A673 (cell line): Measurements from ENCODE around the gene RAB3IL1. TPM values are rescaled to one million over a fixed set of nuclear protein-coding genes. Genes with fewer than 3 reads are reported as not detected.
A peak's percentile ranks its signal among the peaks of the same experiment; 100 is the strongest.
"Not testable (repeated sequence)": the region's sequence is repeated elsewhere in the genome, so short reads cannot be mapped to it uniquely, and the experiment has no call there.

ENCODE experiments used
- BruUV-seq: library from RNA; stranded (reverse); fragments of 400-500 nt; replicated peaks from 2 replicates; lab custom pipeline; 2021; lab: Mats Ljungman, UMichigan
- CTCF ChIA-PET: fragments of 300-600 bp; sonication (Branson Sonifier 250); formaldehyde crosslinking; loops from one replicate; lab custom pipeline; 2022; ENCODE audit warnings: antibody characterized with exemption; lab: Charles Lee
- POLR2A ChIA-PET: fragments of 300-600 bp; sonication (Branson Sonifier 250); formaldehyde crosslinking; loops from one replicate; lab custom pipeline; 2022; ENCODE audit warnings: antibody characterized with exemption; ENCODE audit not compliant: low non-redundant PET; lab: Charles Lee
- DNase-seq: peaks from one replicate; pipeline ENCODE4 v3.0.0-alpha.2; 2015; ENCODE audit warnings: low spot score
- H3K27ac ChIP-seq: fragments of 200-600 bp; sonication (generic); 2 replicates; pipeline ENCODE4 v1.5.1; 2016; ENCODE audit warnings: mixed run types, low read depth, mild to moderate bottlenecking, mixed read lengths, antibody characterized with exemption, low read length; ENCODE audit not compliant: poor library complexity, severe bottlenecking
- H3K27me3 ChIP-seq: fragments of 200-600 bp; sonication (generic); replicated peaks from 2 replicates; pipeline ENCODE4 v1.6.1; 2017; ENCODE audit warnings: mixed run types, low read depth, mild to moderate bottlenecking, mixed read lengths, antibody characterized with exemption, low read length; ENCODE audit not compliant: insufficient read depth, poor library complexity
- H3K36me3 ChIP-seq: fragments of 200-600 bp; sonication (generic); 2 replicates; pipeline ENCODE4 v1.6.1; 2016; ENCODE audit warnings: mixed run types, mild to moderate bottlenecking, mixed read lengths, antibody characterized with exemption, low read length; ENCODE audit not compliant: insufficient read depth, poor library complexity, severe bottlenecking
- H3K4me1 ChIP-seq: fragments of 200-600 bp; sonication (generic); 2 replicates; pipeline ENCODE4 v1.6.1; 2017; ENCODE audit warnings: mixed run types, mild to moderate bottlenecking, mixed read lengths, antibody characterized with exemption, low read length; ENCODE audit not compliant: insufficient read depth, poor library complexity, severe bottlenecking
- H3K4me3 ChIP-seq: fragments of 200-600 bp; sonication (generic); 2 replicates; pipeline ENCODE4 v1.5.1; 2016; ENCODE audit warnings: low read depth, mixed run types, mild to moderate bottlenecking, mixed read lengths, low read length; ENCODE audit not compliant: poor library complexity, severe bottlenecking
- H3K9me3 ChIP-seq: fragments of 200-600 bp; sonication (generic); 2 replicates; pipeline ENCODE4 v1.6.1; 2016; ENCODE audit warnings: mixed run types, low read depth, mild to moderate bottlenecking, mixed read lengths, antibody characterized with exemption, low read length; ENCODE audit not compliant: poor library complexity, severe bottlenecking
- EZH2 ChIP-seq: fragments of 200-600 bp; sonication (generic); IDR thresholded peaks from 2 replicates; pipeline ENCODE4 v1.6.1; 2017; ENCODE audit warnings: borderline replicate concordance, low read depth, mild to moderate bottlenecking, mixed read lengths, antibody characterized with exemption, low read length; ENCODE audit not compliant: poor library complexity, severe bottlenecking
- intact Hi-C: fragments of 100-400 bp; cut with micrococcal nuclease; formaldehyde crosslinking; loops from one replicate; pipeline ENCODE4 v1.10.0; 2022; ENCODE audit not compliant: unreplicated experiment
- total RNA-seq: library from RNA; stranded (reverse); gene quantifications from 2 replicates; pipeline ENCODE4 v1.2.3, GENCODE V29; 2021
- TF ChIP-seq, protein P1 (sequence below): fragments of 300-800, 200-600 bp; sonication (generic); conservative IDR thresholded peaks from 2 replicates; pipeline ENCODE4 v1.5.1; 2017; ENCODE audit warnings: low read depth, mild to moderate bottlenecking, antibody characterized with exemption, low read length, moderate library complexity, mixed read lengths

RAB3IL1 gene
- total RNA-seq, 1 experiment from 2014 or later = 21.9 TPM

DNA sequence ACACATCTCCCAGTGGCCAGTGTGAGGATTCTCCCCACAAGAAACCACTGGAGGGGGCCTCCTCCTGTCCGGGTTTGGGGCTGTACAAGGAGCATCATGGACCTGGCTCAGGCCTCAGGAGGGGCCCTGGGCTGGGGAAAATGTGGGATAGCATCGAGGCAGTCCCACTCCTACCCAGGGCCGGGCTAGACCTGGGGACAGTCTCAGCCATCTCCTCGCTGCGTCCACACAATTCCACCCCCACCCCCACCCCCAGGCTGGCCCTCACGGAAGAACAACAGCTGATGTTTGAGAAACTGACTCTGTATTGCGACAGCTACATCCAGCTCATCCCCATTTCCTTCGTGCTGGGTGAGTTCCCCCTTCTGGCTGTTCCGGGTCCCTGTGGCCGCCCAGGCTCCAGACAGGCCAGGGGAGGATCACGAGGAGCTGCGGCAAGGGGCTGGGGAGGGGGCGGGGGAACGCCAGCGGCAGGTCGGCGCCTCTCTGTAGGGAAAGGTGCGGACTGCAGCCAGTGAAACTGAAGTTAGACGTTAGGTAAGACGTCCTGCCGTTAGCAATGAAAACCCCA is 37.6 kb upstream of the RAB3IL1 start:
- no peaks in the 10 kb centered on the region for H3K27me3 ChIP-seq
- DNase-seq = peak; percentile 45
- intact Hi-C loops = no loop called here
- no TSS peak for BruUV-seq
- H3K4me3 ChIP-seq = peak overlapping the region; percentile 27
- CTCF ChIA-PET = interaction anchor here (1.4 kb wide), 1 partner anchor 56 kb away, joined by 5 read pairs; no protein-coding TSS in a partner anchor
- TF ChIP-seq, protein P1, sequence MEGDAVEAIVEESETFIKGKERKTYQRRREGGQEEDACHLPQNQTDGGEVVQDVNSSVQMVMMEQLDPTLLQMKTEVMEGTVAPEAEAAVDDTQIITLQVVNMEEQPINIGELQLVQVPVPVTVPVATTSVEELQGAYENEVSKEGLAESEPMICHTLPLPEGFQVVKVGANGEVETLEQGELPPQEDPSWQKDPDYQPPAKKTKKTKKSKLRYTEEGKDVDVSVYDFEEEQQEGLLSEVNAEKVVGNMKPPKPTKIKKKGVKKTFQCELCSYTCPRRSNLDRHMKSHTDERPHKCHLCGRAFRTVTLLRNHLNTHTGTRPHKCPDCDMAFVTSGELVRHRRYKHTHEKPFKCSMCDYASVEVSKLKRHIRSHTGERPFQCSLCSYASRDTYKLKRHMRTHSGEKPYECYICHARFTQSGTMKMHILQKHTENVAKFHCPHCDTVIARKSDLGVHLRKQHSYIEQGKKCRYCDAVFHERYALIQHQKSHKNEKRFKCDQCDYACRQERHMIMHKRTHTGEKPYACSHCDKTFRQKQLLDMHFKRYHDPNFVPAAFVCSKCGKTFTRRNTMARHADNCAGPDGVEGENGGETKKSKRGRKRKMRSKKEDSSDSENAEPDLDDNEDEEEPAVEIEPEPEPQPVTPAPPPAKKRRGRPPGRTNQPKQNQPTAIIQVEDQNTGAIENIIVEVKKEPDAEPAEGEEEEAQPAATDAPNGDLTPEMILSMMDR = 0 out of 2 replicates have a peak, but pooled peaks have one; percentile 9
- no peak for TF ChIP-seq EZH2
- POLR2A ChIA-PET = no interaction called here
- H3K36me3 ChIP-seq = no peaks in the 10 kb centered on the region
- H3K9me3 ChIP-seq = no peaks in the 10 kb centered on the region
- peaks cover 12% of the 10 kb centered on the region for H3K4me1 ChIP-seq
- peak overlapping the region; percentile 37 for H3K27ac ChIP-seq

DNA sequence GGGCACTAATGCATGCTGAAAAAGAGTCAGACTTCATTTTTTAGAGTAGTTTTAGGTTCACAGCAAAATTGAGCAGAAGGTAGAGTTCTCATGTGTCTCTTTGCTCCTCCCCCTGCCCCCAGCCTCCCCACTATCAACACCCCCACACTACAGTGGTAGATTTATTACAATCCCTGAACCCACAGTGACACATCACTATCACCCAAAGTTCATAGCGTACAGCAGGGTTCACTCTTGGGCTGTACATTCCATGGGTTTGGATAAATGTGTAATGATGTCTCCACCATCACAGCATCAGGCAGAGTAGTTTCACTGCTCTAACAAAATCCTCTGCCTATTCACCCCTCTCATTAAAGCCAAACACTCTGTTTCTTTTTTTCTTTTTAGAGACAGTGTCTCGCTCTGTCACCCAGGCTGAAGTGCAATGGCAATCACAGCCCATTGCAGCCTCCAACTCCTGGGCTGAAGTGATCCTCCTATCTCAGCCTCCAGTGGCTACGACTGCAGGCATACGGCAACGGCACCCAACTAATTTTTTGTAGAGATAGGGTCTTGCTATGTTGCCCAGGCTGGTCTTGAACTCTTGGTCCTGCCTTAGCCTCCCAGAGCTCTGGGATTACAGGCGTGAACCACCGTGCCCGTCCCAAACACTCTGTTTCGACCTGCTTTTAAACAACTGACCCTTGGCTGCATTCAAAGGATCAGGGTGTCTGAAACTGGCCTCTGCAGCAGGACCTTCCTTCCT is 36.9 kb upstream of the RAB3IL1 start:
- H3K4me1 ChIP-seq = peaks cover 19% of the 10 kb centered on the region
- CTCF ChIA-PET = interaction anchor here (1.4 kb wide), 1 partner anchor 55 kb away, joined by 5 read pairs; no protein-coding TSS in a partner anchor
- BruUV-seq = no TSS peak
- POLR2A ChIA-PET = no interaction called here
- DNase-seq = no peak
- intact Hi-C loops = no loop called here
- H3K27ac ChIP-seq = no peak overlapping the region
- H3K4me3 ChIP-seq = no peak overlapping the region
- no peaks in the 10 kb centered on the region for H3K27me3 ChIP-seq
- H3K36me3 ChIP-seq = no peaks in the 10 kb centered on the region
- TF ChIP-seq EZH2 = no peak
- TF ChIP-seq, protein P1 = no peak; the same call in 1 of the 2 replicates
- no peaks in the 10 kb centered on the region for H3K9me3 ChIP-seq

DNA sequence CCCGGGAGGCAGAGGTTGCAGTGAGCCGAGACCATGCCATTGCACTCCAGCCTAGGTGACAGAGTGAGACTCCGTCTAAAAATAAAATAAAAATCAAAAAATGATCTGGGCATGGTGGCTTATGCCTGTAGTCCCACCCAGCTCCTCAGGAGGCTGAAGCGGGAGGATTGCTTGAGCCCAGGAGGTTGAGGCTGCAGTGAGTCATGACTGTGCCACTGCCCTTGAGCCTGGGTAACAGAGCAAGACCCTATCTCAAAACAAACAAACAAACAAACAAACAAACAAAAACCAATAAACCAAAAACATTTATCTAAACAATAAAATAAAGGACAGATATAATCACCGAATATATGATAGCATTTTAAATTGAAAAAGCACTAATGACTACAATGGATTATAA is 36.3 kb upstream of the RAB3IL1 start:
- POLR2A ChIA-PET, intact Hi-C loops, DNase-seq, H3K9me3 ChIP-seq, H3K4me3 ChIP-seq, BruUV-seq, H3K27ac ChIP-seq, H3K27me3 ChIP-seq, H3K36me3 ChIP-seq: not testable (repeated sequence)
- CTCF ChIA-PET = interaction anchor here (0.6 kb wide), 1 partner anchor 100 kb away, joined by 8 read pairs; no protein-coding TSS in a partner anchor
- H3K4me1 ChIP-seq = peaks cover 25% of the 10 kb centered on the region
